K562 (cell line): ENCODE results near the gene TFF2. TPM values are rescaled to one million over a fixed set of nuclear protein-coding genes. Genes with fewer than 3 reads are reported as not detected.

Experiments used
- ATAC-seq: fragments of 200-7000 bp; cut with Tn5 transposase; 3 replicates; pipeline ENCODE4 v1.9.1; 2020; ENCODE audit warnings: moderate library complexity
- BruUV-seq: library from RNA; stranded (reverse); fragments of 400-500 nt; replicated peaks from 2 replicates; lab custom pipeline; 2021; lab: Mats Ljungman, UMichigan
- CTCF ChIA-PET: fragments of 300-600 bp; formaldehyde crosslinking; extraction: SDS; loops from one replicate; lab custom pipeline; 2021; ENCODE audit warnings: low intra/inter-chr PET ratio; lab: Yijun Ruan, JAX
- POLR2A ChIA-PET: fragments of 300-600, 350-650 bp; sonication (Branson Sonifier 250); formaldehyde crosslinking; extraction: SDS; loops from one replicate; lab custom pipeline; 2021; ENCODE audit warnings: antibody characterized with exemption, inconsistent platforms; lab: Yijun Ruan, JAX
- DNase-seq, 4 experiments: peaks; one replicate each; pipeline versions ENCODE4 v3.0.0 to v3.0.0-alpha.2; 2011 to 2018; ENCODE audit warnings: low spot score in 3 of 4, mixed read lengths in 3 of 4; ENCODE audit errors: extremely low read depth in 1 of 4
- FAIRE-seq: peaks from 2 replicates; lab custom pipeline; 2011; peaks lifted over from hg19 to GRCh38; lab: Jason Lieb, UNC
- H2AFZ ChIP-seq: 2 replicates; pipeline ENCODE4 v1.6.0; 2011; ENCODE audit warnings: low read depth, low read length, control low read depth, inconsistent platforms
- H3K27ac ChIP-seq: fragments of 200-600 bp; 3 replicates; pipeline ENCODE4 v1.8.0; 2011; ENCODE audit warnings: low read depth, mild to moderate bottlenecking, control low read depth, inconsistent platforms, low read length, moderate library complexity, mixed read lengths; ENCODE audit errors: extremely low read depth
- H3K27me3 ChIP-seq, 2 experiments: fragments of 300-600 bp in 1 of 2; 2 replicates in 1 of 2; 3 replicates in 1 of 2; pipeline versions ENCODE4 v1.6.0 to v1.8.0; 2011; ENCODE audit warnings: inconsistent platforms in 2 of 2, low read length in 2 of 2, mild to moderate bottlenecking in 1 of 2, mixed read lengths in 1 of 2, moderate library complexity in 1 of 2; ENCODE audit not compliant: control insufficient read depth in 2 of 2, insufficient read depth in 2 of 2
- H3K36me3 ChIP-seq: fragments of 300-600 bp; 3 replicates; pipeline ENCODE4 v1.8.0; 2011; ENCODE audit warnings: mild to moderate bottlenecking, low read length, inconsistent platforms; ENCODE audit not compliant: control insufficient read depth, insufficient read depth
- H3K4me1 ChIP-seq, 2 experiments: fragments of 200-600 bp in 1 of 2; replicated peaks in 1 of 2; 2 replicates in 1 of 2; 3 replicates in 1 of 2; pipeline versions ENCODE4 v1.5.1 to v1.8.0; 2011; ENCODE audit warnings: inconsistent platforms in 2 of 2, low read length in 2 of 2, mild to moderate bottlenecking in 1 of 2, mixed read lengths in 1 of 2, moderate library complexity in 1 of 2; ENCODE audit not compliant: control insufficient read depth in 2 of 2, insufficient read depth in 2 of 2
- H3K4me2 ChIP-seq: 2 replicates; pipeline ENCODE4 v1.6.1; 2011; ENCODE audit warnings: low read length, control low read depth, inconsistent platforms, mixed read lengths; ENCODE audit not compliant: insufficient read depth
- H3K4me3 ChIP-seq: fragments of 200-600 bp; sonication (generic), shearing (Covaris generic); 2 replicates; pipeline ENCODE4 v1.5.1; 2016; ENCODE audit warnings: control low read depth, inconsistent platforms
- H3K79me2 ChIP-seq: fragments of 200-600 bp; 3 replicates; pipeline ENCODE4 v1.8.0; 2011; ENCODE audit warnings: low read length, inconsistent platforms; ENCODE audit not compliant: control insufficient read depth, insufficient read depth
- H3K9ac ChIP-seq, 2 experiments: 2 replicates each; pipeline versions ENCODE4 v1.6.0 to v1.6.1; 2011; ENCODE audit warnings: low read depth in 2 of 2, low read length in 2 of 2, control low read depth in 1 of 2, inconsistent platforms in 1 of 2, mild to moderate bottlenecking in 1 of 2, mixed read lengths in 1 of 2; ENCODE audit not compliant: insufficient read depth in 1 of 2
- H3K9me1 ChIP-seq: one replicate; pipeline ENCODE4 v1.6.0; 2011; ENCODE audit warnings: inconsistent platforms, mild to moderate bottlenecking, low read length, moderate library complexity; ENCODE audit not compliant: control insufficient read depth, insufficient read depth
- H3K9me3 ChIP-seq: replicated peaks from 2 replicates; pipeline ENCODE4 v1.5.1; 2011; ENCODE audit warnings: low read depth, low read length, inconsistent platforms; ENCODE audit not compliant: control insufficient read depth, insufficient read depth
- H4K20me1 ChIP-seq: replicated peaks from 2 replicates; pipeline ENCODE4 v1.6.1; 2011; ENCODE audit warnings: low read length, inconsistent platforms, mixed read lengths; ENCODE audit not compliant: control insufficient read depth, insufficient read depth
- BRD9 ChIP-seq: fragments of 450-650 bp; IDR thresholded peaks from 2 replicates; pipeline ENCODE4 v1.6.1; 2018; ENCODE audit warnings: low read depth; ENCODE audit not compliant: partially characterized antibody
- CBX3 ChIP-seq, 2 experiments: IDR thresholded peaks; 1 replicate in 1 of 2; 2 replicates in 1 of 2; pipeline ENCODE4 v1.6.1; 2012; ENCODE audit warnings: inconsistent platforms in 2 of 2, low read length in 2 of 2, borderline replicate concordance in 1 of 2, control low read depth in 1 of 2
- CREB3L1 ChIP-seq: fragments of 450-650 bp; IDR thresholded peaks from 2 replicates; pipeline ENCODE4 v1.6.1; 2014; ENCODE audit warnings: low read depth, mild to moderate bottlenecking, moderate library complexity, borderline replicate concordance
- HNRNPL ChIP-seq: fragments of 200-400 bp; formaldehyde crosslinking; IDR thresholded peaks from 2 replicates; pipeline ENCODE4 v1.6.1; 2017; ENCODE audit warnings: low read depth, mild to moderate bottlenecking, low read length
- MCM3 ChIP-seq: fragments of 450-650 bp; IDR thresholded peaks from 2 replicates; pipeline ENCODE4 v1.6.1; 2016
- MLLT1 ChIP-seq, 2 experiments: fragments of 450-650 bp; IDR thresholded peaks; 2 replicates each; pipeline ENCODE4 v1.6.1; 2016
- NR0B1 ChIP-seq: fragments of 450-650 bp; IDR thresholded peaks from one replicate; pipeline ENCODE4 v1.6.1; 2018; ENCODE audit warnings: mild to moderate bottlenecking, moderate library complexity; ENCODE audit not compliant: partially characterized antibody
- PHB2 ChIP-seq: fragments of 450-650 bp; IDR thresholded peaks from 2 replicates; pipeline ENCODE4 v1.6.1; 2017; ENCODE audit warnings: low read depth
- POLR2B ChIP-seq: fragments of 450-650 bp; IDR thresholded peaks from 2 replicates; pipeline ENCODE4 v1.6.1; 2018; ENCODE audit warnings: low read depth; ENCODE audit not compliant: partially characterized antibody
- PPARD ChIP-seq: fragments of 250-450 bp; sonication (Bioruptor Pico); IDR thresholded peaks from 2 replicates; pipeline ENCODE4 v1.8.0; 2022; ENCODE audit warnings: inconsistent platforms, mild to moderate bottlenecking, moderate library complexity
- SAP30 ChIP-seq: fragments of 200-600 bp; sonication (generic); IDR thresholded peaks from 2 replicates; pipeline ENCODE4 v1.6.1; 2012; ENCODE audit warnings: borderline replicate concordance, low read depth, mild to moderate bottlenecking, moderate library complexity, low read length, control low read depth, inconsistent platforms; ENCODE audit not compliant: insufficient read depth, poor library complexity, severe bottlenecking
- SP1 ChIP-seq: sonication (generic); formaldehyde crosslinking; IDR thresholded peaks from 2 replicates; pipeline ENCODE4 v1.8.1; 2022; ENCODE audit warnings: mild to moderate bottlenecking, missing genetic modification reagents
- THRB ChIP-seq: fragments of 450-650 bp; formaldehyde crosslinking; conservative IDR thresholded peaks from 2 replicates; pipeline ENCODE4 v1.4.0; 2022; ENCODE audit warnings: mild to moderate bottlenecking, missing genetic modification characterization
- ZBTB1 ChIP-seq: sonication (generic); formaldehyde crosslinking; IDR thresholded peaks from 2 replicates; pipeline ENCODE4 v1.8.1; 2023; ENCODE audit warnings: missing genetic modification reagents, low read depth, mild to moderate bottlenecking, borderline replicate concordance
- ZBTB33 ChIP-seq: sonication (generic); formaldehyde crosslinking; IDR thresholded peaks from 2 replicates; pipeline ENCODE4 v1.8.1; 2023; ENCODE audit warnings: mild to moderate bottlenecking, missing genetic modification reagents
- WGBS: fragments of 100-300 bp; shearing (Covaris generic); methylation state at CpG from one replicate; pipeline ENCODE4 v1.1.6; 2016; ENCODE audit warnings: low coverage, mixed read lengths; ENCODE audit not compliant: insufficient coverage; ENCODE audit errors: missing lambda C conversion rate; 5-methylcytosine and 5-hydroxymethylcytosine counted together
- in situ Hi-C: fragments of 300-500 bp; cut with MboI; formaldehyde crosslinking; loops from 4 replicates; pipeline ENCODE4 v1.15.0; 2018; ENCODE audit warnings: inconsistent platforms, mixed read lengths
- intact Hi-C: fragments of 100-400 bp; cut with micrococcal nuclease; formaldehyde crosslinking; loops from 2 replicates; pipeline ENCODE4 v1.14.2; 2022
- polyA plus RNA-seq, 8 experiments: library from polyadenylated mRNA; depleted of rRNA in 4 of 8; stranded (reverse) in 5 of 8; unstranded in 3 of 8; fragments of >200 nt; fragmentation: Nextera tagmentation in 2 of 8; fragmentation: Illumina TruSeq in 1 of 8; extraction: Ambion mirVana in 2 of 8; extraction: Trizol in 1 of 8; gene quantifications; 2 replicates each; pipeline versions ENCODE4 v1.2.1 to v1.2.3, GENCODE V29; 2011 to 2014; ENCODE audit warnings: inconsistent platforms in 1 of 8, missing spikeins in 1 of 8
- total RNA-seq, 7 experiments: library from RNA; depleted of rRNA in 6 of 7; stranded (reverse); fragments of >200 nt in 6 of 7; fragmentation: Illumina TruSeq in 2 of 7; extraction: Trizol in 2 of 7; gene quantifications; 2 replicates each; pipeline versions ENCODE4 v1.2.1 to v1.2.3, GENCODE V29; 2011 to 2021; ENCODE audit warnings: low replicate concordance in 1 of 7

TFF2 gene
- total and polyA plus RNA-seq, 9 of the 15 experiments (the other 6 are each of a cell fraction or from before 2014, with no cell fraction given): not detected

- TF ChIP-seq SP1 (CRISPR knock-in tag) (no peak), CBX3 (IDR thresholded peaks at IDR 0.05; ENCODE audit: borderline replicate concordance in 1 of 2, low read length in 2 of 2) (no peak), POLR2B (no peak), PPARD (CRISPR knock-in tag) (no peak), ZBTB33 (no peak), THRB (CRISPR knock-in tag) (no peak), BRD9 (no peak), NR0B1 (no peak), PHB2 (no peak), CREB3L1 (no peak), HNRNPL (no peak), MLLT1 (IDR thresholded peaks at IDR 0.05) (no peak), ZBTB1 (CRISPR knock-in tag) (no peak), SAP30 (no peak), MCM3 (no peak)
- POLR2A ChIA-PET: interaction anchor here (1.2 kb wide), 1 partner anchor 18 kb away, joined by 3 read pairs; no protein-coding TSS in a partner anchor
Measured at GRCh38 chr21:42358261-42358660, 7.5 kb upstream of the TFF2 start.

More at GRCh38 chr21:42358261-42358660, 7.5 kb upstream of the TFF2 start:
- H3K9ac ChIP-seq: no peak overlapping the region
- H3K4me1 ChIP-seq: no peaks in the 10 kb centered on the region; a peak in 1 of 5 replicates
- in situ Hi-C loops: no loop called here
- no peaks in the 10 kb centered on the region for H3K9me1 ChIP-seq
- peaks cover 22 to 61% of the 10 kb centered on the region in 2 experiments for H3K27me3 ChIP-seq
- DNase-seq (no peak), FAIRE-seq (no peak), ATAC-seq (no peak)
- no TSS peak for BruUV-seq
- no peak overlapping the region for H3K4me3 ChIP-seq
- intact Hi-C loops: no loop called here
- H4K20me1 ChIP-seq: no peaks in the 10 kb centered on the region; the same call in 1 of the 2 replicates
- WGBS: 1% methylated on average over 12 of the region's 12 CpGs
- H3K36me3 ChIP-seq: no peaks in the 10 kb centered on the region
- H3K9me3 ChIP-seq: 0 out of 2 replicates have a peak, but pooled peaks cover 2% of the 10 kb centered on the region
- CTCF ChIA-PET: no interaction called here
- H3K27ac ChIP-seq: no peak overlapping the region
- H3K79me2 ChIP-seq: no peaks in the 10 kb centered on the region
- no peak overlapping the region for H3K4me2 ChIP-seq
- no peak overlapping the region for H2AFZ ChIP-seq
